DOHH2 (cell line): Measurements from ENCODE around the gene OR52N2.

ENCODE experiments used
- CTCF ChIP-seq: fragments of 200-600 bp; sonication (generic); IDR thresholded peaks from one replicate; pipeline ENCODE4 v1.5.1; 2014; ENCODE audit warnings: antibody characterized with exemption, mild to moderate bottlenecking, low read depth, low read length; ENCODE audit not compliant: poor library complexity, severe bottlenecking
- EZH2phosphoT487 ChIP-seq: fragments of 200-600 bp; sonication (generic); IDR thresholded peaks from 2 replicates; pipeline ENCODE4 v1.6.1; 2017; ENCODE audit warnings: borderline replicate concordance, mild to moderate bottlenecking, antibody characterized with exemption, low read length, moderate library complexity, mixed read lengths

DNA sequence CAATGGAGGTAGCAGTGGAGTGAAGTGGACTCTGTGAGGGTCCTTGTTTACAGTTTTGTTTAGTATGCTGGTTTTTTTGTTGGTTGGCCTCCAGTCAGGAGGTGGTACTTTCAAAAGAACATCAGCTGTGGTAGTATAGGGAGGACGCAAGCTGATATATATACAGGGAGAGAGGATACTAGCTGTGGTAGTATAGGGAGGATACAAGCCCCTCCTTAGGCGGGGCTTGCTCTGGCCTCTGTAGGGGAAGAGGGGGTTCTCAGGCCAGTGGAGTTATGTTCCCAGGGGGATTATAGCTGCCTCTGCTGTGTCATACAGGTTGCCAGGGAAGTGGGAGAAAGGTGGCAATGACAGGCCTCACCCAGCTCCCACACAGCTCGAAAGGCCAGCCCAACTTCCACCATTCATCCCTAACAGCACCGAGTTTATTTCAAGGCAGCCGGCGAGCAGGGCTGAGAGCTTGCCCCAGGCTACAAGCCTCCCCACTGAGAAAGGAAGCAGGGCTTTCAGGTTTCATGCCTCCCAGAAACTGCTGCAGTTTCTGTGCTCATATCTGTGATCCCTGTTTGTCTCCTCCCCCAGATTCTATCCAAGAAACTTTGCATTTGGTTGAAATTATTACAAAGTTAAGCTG, 22.6 kb downstream of the OR52N2 start:
- no peak for TF ChIP-seq CTCF
- TF ChIP-seq EZH2phosphoT487, result no peak
